Neural cell (in vitro differentiated cells): ENCODE results near the gene ING5. TPM values are rescaled to one million over a fixed set of nuclear protein-coding genes. Genes with fewer than 3 reads are reported as not detected.

Source experiments
- H2AFZ ChIP-seq: fragments of 200-600, 300-800 bp; sonication (generic), shearing (Covaris generic); 2 replicates; pipeline ENCODE4 v1.6.0; 2014; ENCODE audit warnings: low read depth, mild to moderate bottlenecking, antibody characterized with exemption, low read length, moderate library complexity
- H3F3A ChIP-seq: fragments of 200-600 bp; shearing (Covaris generic); 2 replicates; pipeline ENCODE4 v1.6.1; 2016; ENCODE audit warnings: mild to moderate bottlenecking, moderate library complexity, mixed read lengths, antibody characterized with exemption, low read length; ENCODE audit not compliant: insufficient read depth, poor library complexity, severe bottlenecking
- H3K27ac ChIP-seq: fragments of 200-600, 300-800 bp; sonication (generic), shearing (Covaris generic); 2 replicates; pipeline ENCODE4 v1.5.1; 2014; ENCODE audit warnings: mild to moderate bottlenecking, low read length, moderate library complexity
- H3K27me3 ChIP-seq: fragments of 300-800, 200-600 bp; sonication (generic), shearing (Covaris generic); 2 replicates; pipeline ENCODE4 v1.6.0; 2014; ENCODE audit warnings: mild to moderate bottlenecking, low read depth, low read length, moderate library complexity; ENCODE audit not compliant: insufficient read depth
- H3K36me3 ChIP-seq: fragments of 300-800, 200-600 bp; sonication (generic), shearing (Covaris generic); 2 replicates; pipeline ENCODE4 v1.5.1; 2014; ENCODE audit warnings: mild to moderate bottlenecking, antibody characterized with exemption, low read length, moderate library complexity; ENCODE audit not compliant: insufficient read depth
- H3K4me2 ChIP-seq: fragments of 300-800, 200-600 bp; sonication (generic), shearing (Covaris generic); 2 replicates; pipeline ENCODE4 v1.6.0; 2014; ENCODE audit warnings: mild to moderate bottlenecking, low read length
- H3K4me3 ChIP-seq: fragments of 300-800, 200-600 bp; sonication (generic), shearing (Covaris generic); 2 replicates; pipeline ENCODE4 v1.5.1; 2014; ENCODE audit warnings: mild to moderate bottlenecking, low read length, moderate library complexity
- H3K79me2 ChIP-seq: fragments of 200-600 bp; shearing (Covaris generic); replicated peaks from 2 replicates; pipeline ENCODE4 v1.6.0; 2014; ENCODE audit warnings: mild to moderate bottlenecking, low read length, moderate library complexity; ENCODE audit not compliant: insufficient read depth
- H3K9ac ChIP-seq: fragments of 300-800, 200-600 bp; sonication (generic), shearing (Covaris generic); 2 replicates; pipeline ENCODE4 v1.6.1; 2016; ENCODE audit warnings: mild to moderate bottlenecking, low read length, mixed read lengths
- H3K9me2 ChIP-seq: fragments of 200-600 bp; shearing (Covaris generic); 2 replicates; pipeline ENCODE4 v1.6.1; 2016; ENCODE audit warnings: mild to moderate bottlenecking, low read length, mixed read lengths; ENCODE audit not compliant: insufficient read depth
- H3K9me3 ChIP-seq: fragments of 200-600, 300-800 bp; sonication (generic), shearing (Covaris generic); 2 replicates; pipeline ENCODE4 v1.6.1; 2016; ENCODE audit warnings: mild to moderate bottlenecking, mixed run types, low read length, moderate library complexity, mixed read lengths
- H4K20me1 ChIP-seq: fragments of 200-600 bp; shearing (Covaris generic); 2 replicates; pipeline ENCODE4 v1.6.1; 2016; ENCODE audit warnings: mild to moderate bottlenecking, mixed run types; ENCODE audit not compliant: insufficient read depth
- EP300 ChIP-seq: fragments of 450-650 bp; conservative IDR thresholded peaks from 2 replicates; pipeline ENCODE4 v1.6.1; 2014; ENCODE audit warnings: antibody characterized with exemption, mild to moderate bottlenecking, moderate library complexity; ENCODE audit not compliant: poor library complexity, severe bottlenecking
- EZH2 ChIP-seq: fragments of 200-600, 300-800 bp; shearing (Covaris generic), sonication (generic); IDR thresholded peaks from 2 replicates; pipeline ENCODE4 v1.6.1; 2014; ENCODE audit warnings: antibody characterized with exemption, low read length, borderline replicate concordance, mild to moderate bottlenecking; ENCODE audit not compliant: insufficient read depth, poor library complexity, severe bottlenecking
- MXI1 ChIP-seq: fragments of 450-650 bp; conservative IDR thresholded peaks from 2 replicates; pipeline ENCODE4 v1.6.1; 2014; ENCODE audit warnings: antibody characterized with exemption, mild to moderate bottlenecking; ENCODE audit not compliant: poor library complexity, severe bottlenecking
- RAD21 ChIP-seq: fragments of 450-650 bp; conservative IDR thresholded peaks from 2 replicates; pipeline ENCODE4 v1.6.1; 2014; ENCODE audit warnings: antibody characterized with exemption, mild to moderate bottlenecking, moderate library complexity
- SMC3 ChIP-seq: fragments of 450-650 bp; conservative IDR thresholded peaks from 2 replicates; pipeline ENCODE4 v1.6.1; 2014; ENCODE audit warnings: antibody characterized with exemption, mild to moderate bottlenecking, moderate library complexity; ENCODE audit not compliant: poor library complexity
- TAF1 ChIP-seq: IDR thresholded peaks from 2 replicates; pipeline ENCODE4 v1.6.1; 2012; ENCODE audit warnings: low read depth
- polyA plus RNA-seq: library from polyadenylated mRNA; depleted of rRNA; stranded (reverse); fragments of >200 nt; gene quantifications from 2 replicates; pipeline ENCODE4 v1.2.3, GENCODE V29; 2014
- TF ChIP-seq, protein P1 (sequence below): IDR thresholded peaks from 2 replicates; pipeline ENCODE4 v1.6.1; 2012; ENCODE audit warnings: borderline replicate concordance
- TF ChIP-seq, protein P2 (sequence below): fragments of 450-650 bp; IDR thresholded peaks from 2 replicates; pipeline ENCODE4 v1.5.1; 2014; ENCODE audit warnings: antibody characterized with exemption, mild to moderate bottlenecking, moderate library complexity; ENCODE audit not compliant: poor library complexity, severe bottlenecking

Gene ING5
- polyA plus RNA-seq, 1 donor from 2014 or later, result 22.8 TPM

DNA sequence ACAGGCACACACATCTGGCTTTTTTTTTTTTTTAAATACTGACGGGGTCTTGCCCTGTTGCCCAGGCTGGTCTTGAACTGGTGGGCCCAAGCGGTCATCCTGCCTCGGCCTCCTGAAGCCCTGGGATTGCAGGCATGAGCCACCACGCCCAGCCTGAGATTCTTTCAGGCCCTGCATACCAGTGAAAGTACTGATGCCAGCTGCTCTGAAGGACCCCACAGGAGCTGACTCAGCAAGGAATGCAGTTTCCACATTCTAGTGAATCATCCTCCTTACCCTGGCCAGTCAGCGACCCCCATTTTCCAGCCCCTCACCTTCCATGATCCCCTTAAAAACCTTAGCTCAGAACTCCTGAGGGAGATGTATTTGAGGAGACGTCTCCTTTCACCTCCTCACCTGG is 9.4 kb upstream of the ING5 start:
- Histone ChIP-seq H3F3A (no peaks in the 10 kb centered on the region), H3K9me2 (no peaks in the 10 kb centered on the region), H3K36me3 (no peaks in the 10 kb centered on the region), H3K4me2 (no peak overlapping the region), H3K79me2 (peaks cover 5% of the 10 kb centered on the region), H4K20me1 (no peaks in the 10 kb centered on the region), H2AFZ (no peak overlapping the region), H3K27me3 (no peaks in the 10 kb centered on the region), H3K9me3 (no peaks in the 10 kb centered on the region), H3K27ac (no peak overlapping the region), H3K9ac (no peak overlapping the region), H3K4me3 (no peak overlapping the region)
- TF ChIP-seq EP300, result no peak
- TF ChIP-seq MXI1, result no peak
- TF ChIP-seq SMC3, result no peak
- TF ChIP-seq, protein P1, sequence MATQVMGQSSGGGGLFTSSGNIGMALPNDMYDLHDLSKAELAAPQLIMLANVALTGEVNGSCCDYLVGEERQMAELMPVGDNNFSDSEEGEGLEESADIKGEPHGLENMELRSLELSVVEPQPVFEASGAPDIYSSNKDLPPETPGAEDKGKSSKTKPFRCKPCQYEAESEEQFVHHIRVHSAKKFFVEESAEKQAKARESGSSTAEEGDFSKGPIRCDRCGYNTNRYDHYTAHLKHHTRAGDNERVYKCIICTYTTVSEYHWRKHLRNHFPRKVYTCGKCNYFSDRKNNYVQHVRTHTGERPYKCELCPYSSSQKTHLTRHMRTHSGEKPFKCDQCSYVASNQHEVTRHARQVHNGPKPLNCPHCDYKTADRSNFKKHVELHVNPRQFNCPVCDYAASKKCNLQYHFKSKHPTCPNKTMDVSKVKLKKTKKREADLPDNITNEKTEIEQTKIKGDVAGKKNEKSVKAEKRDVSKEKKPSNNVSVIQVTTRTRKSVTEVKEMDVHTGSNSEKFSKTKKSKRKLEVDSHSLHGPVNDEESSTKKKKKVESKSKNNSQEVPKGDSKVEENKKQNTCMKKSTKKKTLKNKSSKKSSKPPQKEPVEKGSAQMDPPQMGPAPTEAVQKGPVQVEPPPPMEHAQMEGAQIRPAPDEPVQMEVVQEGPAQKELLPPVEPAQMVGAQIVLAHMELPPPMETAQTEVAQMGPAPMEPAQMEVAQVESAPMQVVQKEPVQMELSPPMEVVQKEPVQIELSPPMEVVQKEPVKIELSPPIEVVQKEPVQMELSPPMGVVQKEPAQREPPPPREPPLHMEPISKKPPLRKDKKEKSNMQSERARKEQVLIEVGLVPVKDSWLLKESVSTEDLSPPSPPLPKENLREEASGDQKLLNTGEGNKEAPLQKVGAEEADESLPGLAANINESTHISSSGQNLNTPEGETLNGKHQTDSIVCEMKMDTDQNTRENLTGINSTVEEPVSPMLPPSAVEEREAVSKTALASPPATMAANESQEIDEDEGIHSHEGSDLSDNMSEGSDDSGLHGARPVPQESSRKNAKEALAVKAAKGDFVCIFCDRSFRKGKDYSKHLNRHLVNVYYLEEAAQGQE, result no peak
- TF ChIP-seq RAD21, result no peak
- TF ChIP-seq, protein P2, sequence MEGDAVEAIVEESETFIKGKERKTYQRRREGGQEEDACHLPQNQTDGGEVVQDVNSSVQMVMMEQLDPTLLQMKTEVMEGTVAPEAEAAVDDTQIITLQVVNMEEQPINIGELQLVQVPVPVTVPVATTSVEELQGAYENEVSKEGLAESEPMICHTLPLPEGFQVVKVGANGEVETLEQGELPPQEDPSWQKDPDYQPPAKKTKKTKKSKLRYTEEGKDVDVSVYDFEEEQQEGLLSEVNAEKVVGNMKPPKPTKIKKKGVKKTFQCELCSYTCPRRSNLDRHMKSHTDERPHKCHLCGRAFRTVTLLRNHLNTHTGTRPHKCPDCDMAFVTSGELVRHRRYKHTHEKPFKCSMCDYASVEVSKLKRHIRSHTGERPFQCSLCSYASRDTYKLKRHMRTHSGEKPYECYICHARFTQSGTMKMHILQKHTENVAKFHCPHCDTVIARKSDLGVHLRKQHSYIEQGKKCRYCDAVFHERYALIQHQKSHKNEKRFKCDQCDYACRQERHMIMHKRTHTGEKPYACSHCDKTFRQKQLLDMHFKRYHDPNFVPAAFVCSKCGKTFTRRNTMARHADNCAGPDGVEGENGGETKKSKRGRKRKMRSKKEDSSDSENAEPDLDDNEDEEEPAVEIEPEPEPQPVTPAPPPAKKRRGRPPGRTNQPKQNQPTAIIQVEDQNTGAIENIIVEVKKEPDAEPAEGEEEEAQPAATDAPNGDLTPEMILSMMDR, result no peak
- no peak for TF ChIP-seq TAF1
- TF ChIP-seq EZH2, result no peak

DNA sequence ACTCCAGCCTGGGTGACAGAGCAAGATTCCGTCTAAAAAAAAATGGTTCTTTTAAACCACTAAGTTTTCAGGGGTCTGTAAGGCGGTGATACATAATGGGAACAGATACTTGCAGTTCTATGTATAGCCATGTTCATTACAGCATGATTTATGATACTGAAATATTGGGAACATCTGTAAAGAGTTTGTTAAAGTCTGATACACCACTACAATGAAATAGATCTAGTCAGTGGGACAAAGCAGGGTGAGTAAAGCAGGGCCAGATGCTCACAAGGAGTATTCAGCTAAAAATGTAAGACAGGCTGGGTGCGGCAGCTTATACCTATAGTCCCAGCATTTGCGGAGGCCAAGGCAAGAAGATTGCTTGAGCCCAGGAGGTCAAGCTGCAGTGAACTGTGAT is 6.2 kb upstream of the ING5 start:
- TF ChIP-seq TAF1 (no peak), RAD21 (no peak), MXI1 (no peak), SMC3 (no peak), EP300 (no peak)
- TF ChIP-seq, protein P2, result no peak
- Histone ChIP-seq H3K27ac (no peak overlapping the region), H3K9me3 (no peaks in the 10 kb centered on the region)

More for the DNA sequence above, 6.2 kb upstream of the ING5 start:
- H3K9ac ChIP-seq, result no peak overlapping the region
- H3K79me2 ChIP-seq, result no peaks in the 10 kb centered on the region
- no peak overlapping the region for H3K4me3 ChIP-seq
- no peaks in the 10 kb centered on the region for H4K20me1 ChIP-seq
- no peak overlapping the region for H3K4me2 ChIP-seq
- no peaks in the 10 kb centered on the region for H3K36me3 ChIP-seq
- no peak overlapping the region for H2AFZ ChIP-seq
- no peaks in the 10 kb centered on the region for H3F3A ChIP-seq
- no peaks in the 10 kb centered on the region for H3K9me2 ChIP-seq
- H3K27me3 ChIP-seq, result no peaks in the 10 kb centered on the region
